Upper lobe of left lung (tissue), 4 donors: ENCODE data around the gene SH3TC2.

Experiments used
- POLR2A ChIP-seq, 4 donors: fragments of 450-650 bp; IDR thresholded peaks; one replicate each; pipeline ENCODE4 v1.5.1; 2016 to 2017; ENCODE audit warnings: antibody characterized with exemption in 4 of 4, mild to moderate bottlenecking in 2 of 4
- TF ChIP-seq, protein P1 (sequence below), 6 experiments: fragments of 450-650 bp in 4 of 6; fragments of 200-600 bp in 2 of 6; sonication (generic) in 2 of 6; IDR thresholded peaks; one replicate each; pipeline ENCODE4 v1.5.1; 2016 to 2019; ENCODE audit warnings: antibody characterized with exemption in 6 of 6

DNA sequence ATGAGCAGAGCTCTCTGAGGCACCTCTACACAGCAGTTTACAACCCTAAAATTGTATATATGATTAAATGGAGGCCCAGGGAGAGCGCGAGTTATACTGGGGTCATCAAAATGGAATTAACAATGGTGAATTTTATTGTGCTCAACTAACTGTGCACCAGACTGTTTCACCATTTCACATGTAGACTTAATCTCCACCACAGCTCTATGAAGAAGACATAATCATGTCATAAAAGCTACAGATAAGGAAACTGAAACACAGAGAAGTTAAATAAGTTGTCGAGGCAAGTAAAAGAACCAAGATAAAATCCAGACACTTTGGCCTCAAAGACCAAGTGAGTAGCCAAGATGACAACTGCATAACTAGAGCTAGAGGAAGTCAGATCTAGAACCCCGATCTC lies 1.5 kb downstream of the SH3TC2 start:
- TF ChIP-seq POLR2A (IDR thresholded peaks at IDR 0.05) = no peak
- TF ChIP-seq, protein P1, sequence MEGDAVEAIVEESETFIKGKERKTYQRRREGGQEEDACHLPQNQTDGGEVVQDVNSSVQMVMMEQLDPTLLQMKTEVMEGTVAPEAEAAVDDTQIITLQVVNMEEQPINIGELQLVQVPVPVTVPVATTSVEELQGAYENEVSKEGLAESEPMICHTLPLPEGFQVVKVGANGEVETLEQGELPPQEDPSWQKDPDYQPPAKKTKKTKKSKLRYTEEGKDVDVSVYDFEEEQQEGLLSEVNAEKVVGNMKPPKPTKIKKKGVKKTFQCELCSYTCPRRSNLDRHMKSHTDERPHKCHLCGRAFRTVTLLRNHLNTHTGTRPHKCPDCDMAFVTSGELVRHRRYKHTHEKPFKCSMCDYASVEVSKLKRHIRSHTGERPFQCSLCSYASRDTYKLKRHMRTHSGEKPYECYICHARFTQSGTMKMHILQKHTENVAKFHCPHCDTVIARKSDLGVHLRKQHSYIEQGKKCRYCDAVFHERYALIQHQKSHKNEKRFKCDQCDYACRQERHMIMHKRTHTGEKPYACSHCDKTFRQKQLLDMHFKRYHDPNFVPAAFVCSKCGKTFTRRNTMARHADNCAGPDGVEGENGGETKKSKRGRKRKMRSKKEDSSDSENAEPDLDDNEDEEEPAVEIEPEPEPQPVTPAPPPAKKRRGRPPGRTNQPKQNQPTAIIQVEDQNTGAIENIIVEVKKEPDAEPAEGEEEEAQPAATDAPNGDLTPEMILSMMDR (IDR thresholded peaks at IDR 0.05) = no peak
